RCC 7860 (cell line): ENCODE data around the gene EDEM3.
"Not testable (repeated sequence)": the region's sequence is repeated elsewhere in the genome, so short reads cannot be mapped to it uniquely, and the experiment has no call there.

Experiments
- DNase-seq: peaks from one replicate; pipeline ENCODE4 v3.0.0-alpha.2; 2015; ENCODE audit warnings: low spot score
- FAIRE-seq: peaks from 2 replicates; lab custom pipeline; 2012; peaks lifted over from hg19 to GRCh38; lab: Jason Lieb, UNC

The EDEM3 gene

DNA sequence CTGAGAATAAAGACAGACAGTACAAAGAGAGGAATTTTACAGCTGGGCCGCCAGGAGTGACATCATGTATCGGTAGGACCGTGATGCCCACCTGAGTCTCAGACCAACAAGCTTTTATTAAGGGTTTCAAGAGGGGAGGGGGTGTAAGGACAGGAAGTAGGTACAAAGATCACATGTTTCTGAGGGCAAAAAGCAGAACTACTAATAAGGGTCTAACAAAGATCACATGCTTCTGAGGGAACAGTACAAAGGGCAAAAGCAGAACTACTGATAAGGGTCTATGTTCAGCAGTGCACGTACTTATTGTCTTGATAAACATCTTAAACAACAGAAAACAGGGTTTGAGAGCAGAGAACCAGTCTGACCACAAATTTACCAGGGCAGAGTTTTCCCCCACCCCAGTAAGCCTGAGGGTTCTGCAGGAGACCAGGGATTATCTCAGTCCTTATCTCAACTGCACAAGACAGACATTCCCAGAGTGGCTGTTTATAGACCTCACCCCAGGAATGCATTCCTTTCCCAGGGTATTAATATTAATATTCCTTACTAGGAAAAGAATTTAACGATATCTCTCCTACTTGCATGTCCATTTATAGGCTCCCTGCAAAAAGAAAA, 73.9 kb downstream of the EDEM3 start:
- FAIRE-seq, DNase-seq: not testable (repeated sequence)

- not testable (repeated sequence) for DNase-seq, FAIRE-seq
Measured at GRCh38 chr1:184679472-184679871, 75.2 kb downstream of the EDEM3 start.

DNA sequence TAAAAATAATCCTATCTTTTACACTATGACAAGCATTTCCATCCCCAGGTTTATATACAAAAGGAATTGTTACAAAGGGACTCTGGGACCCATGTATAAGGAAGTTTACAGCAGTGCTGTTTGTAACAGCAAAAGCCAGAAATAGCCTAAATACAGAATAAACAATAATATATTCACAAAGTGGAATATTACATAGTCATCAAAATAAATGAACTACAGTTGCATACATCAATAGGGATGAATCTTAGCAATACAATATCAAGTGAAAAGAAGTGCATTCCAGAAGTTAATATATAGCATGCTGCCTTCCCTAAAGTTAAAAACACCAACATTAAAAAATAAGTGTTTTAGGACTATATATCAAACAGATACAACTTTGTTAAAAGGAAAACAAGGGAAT, 77.3 kb downstream of the EDEM3 start:
- FAIRE-seq (no peak), DNase-seq (no peak)

GRCh38 chr1:184673305-184673704, 81.4 kb downstream of the EDEM3 start:
- no peak for DNase-seq
- FAIRE-seq: no peak

GRCh38 chr1:184672013-184672726, 82.5 kb downstream of the EDEM3 start:
- FAIRE-seq (no peak), DNase-seq (no peak)

GRCh38 chr1:184669391-184669790, 85.3 kb downstream of the EDEM3 start:
- DNase-seq (no peak), FAIRE-seq (no peak)

- FAIRE-seq (no peak), DNase-seq (no peak)
Measured at GRCh38 chr1:184665360-184665759, 89.3 kb downstream of the EDEM3 start.

- no peak for DNase-seq
- FAIRE-seq: no peak
Measured at GRCh38 chr1:184664661-184665060, 90.0 kb downstream of the EDEM3 start.

DNA sequence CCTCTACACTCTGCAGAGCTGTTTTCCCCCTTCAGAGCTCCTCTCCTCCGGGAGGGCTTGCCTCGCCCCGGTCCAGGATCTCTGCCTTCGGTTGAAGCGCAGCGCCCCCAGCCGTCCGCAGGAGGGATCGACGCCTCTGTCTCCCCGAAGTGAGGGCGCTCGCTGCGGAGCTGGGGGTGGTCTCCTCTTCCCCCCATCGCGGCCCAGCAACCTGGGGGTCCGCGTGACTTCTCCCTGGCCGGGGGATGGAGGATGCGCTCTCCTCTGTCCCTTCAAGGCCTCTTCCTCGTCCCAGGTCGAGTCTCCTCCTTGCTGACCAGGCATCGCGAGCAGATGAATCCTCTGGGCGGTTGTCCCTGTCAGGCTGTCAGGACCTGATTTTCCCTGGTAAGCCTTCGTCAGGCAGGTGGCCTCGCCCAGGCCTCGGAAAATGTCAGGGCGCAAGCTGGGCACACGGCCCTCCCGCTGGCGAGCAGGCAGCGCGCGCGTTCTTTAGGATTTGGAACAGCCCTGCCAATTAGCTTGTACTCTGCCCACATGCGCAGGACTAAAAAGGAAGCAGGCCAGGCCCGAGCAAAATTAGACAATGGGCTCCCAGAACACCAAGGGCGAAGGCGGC, 90.5 kb downstream of the EDEM3 start:
- no peak for DNase-seq
- no peak for FAIRE-seq

DNA sequence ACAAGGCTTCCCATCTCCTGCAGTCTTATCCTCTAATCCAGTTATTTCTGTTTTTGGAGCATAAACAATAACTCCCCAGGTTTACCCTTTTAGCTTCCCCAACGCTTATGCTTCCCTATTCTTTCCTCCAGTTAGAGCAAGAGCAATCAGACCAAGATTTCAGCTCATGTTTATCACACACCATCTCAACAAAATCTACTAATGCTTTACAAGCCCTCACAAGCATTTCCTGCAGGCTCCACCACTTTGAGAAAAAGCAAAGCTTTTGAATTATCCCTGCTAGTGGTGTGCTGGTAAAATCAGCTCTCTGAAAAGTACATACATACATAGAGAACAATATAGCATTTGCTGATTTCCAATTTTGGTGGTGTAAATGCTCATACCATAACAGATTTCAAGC, 92.9 kb downstream of the EDEM3 start:
- DNase-seq (no peak), FAIRE-seq (no peak)

DNA sequence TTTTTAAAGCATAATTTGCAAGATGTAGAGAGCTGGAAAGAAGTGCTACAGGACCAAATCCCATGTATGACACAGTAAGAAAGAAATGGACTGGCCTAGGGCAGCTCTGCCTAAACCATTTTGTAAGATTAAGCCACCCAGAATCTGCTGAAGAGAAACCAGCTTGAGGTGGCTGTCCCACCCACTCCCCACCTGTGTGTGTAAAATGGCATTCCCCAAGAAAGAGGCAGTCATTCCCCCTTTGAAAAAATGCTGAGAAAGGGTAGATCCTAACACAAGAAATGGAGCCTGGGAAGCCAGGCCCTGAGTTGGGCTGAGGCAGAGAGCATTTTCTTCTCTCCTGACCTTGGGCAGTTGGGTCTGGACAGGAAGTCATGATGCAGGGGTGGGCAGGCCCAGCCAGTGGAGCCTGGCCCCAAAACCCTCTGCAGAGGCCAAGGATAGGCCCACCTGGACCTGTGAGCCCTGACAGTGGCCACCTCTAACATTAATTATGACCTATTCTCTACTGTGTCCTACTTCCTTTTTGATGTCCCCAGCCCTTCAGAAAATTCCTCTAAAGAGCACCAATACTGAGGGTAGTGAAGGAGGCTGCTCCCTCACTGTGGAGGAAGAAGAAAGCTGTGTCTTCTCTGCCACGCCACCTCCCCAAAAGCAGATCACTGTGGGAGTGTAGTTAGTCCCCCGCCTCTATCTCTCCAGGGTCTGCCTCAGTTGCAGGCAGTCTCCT, 94.0 kb downstream of the EDEM3 start:
- FAIRE-seq (no peak), DNase-seq (no peak)

DNA sequence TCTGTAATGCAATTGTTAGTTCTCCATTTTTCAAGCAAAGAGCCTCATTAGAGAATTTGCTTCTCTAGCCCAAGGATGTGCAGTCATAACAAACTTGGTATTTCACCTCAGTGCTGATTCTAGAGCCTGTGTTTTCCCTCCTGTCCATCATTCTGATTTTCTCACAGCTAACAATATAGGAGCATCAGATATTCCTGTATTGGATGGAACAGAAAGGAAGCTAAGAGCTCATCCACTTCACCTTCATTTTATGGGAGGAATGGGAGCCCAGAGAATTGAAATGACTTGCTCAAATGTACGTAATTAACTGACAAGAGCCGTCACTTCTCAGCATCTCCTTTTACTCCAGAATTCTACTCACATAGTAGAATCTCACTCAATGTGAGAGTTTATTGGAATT, 96.6 kb downstream of the EDEM3 start:
- no peak for FAIRE-seq

GRCh38 chr1:184656221-184656620, 98.4 kb downstream of the EDEM3 start:
- FAIRE-seq: no peak

More for the DNA sequence above, 96.6 kb downstream of the EDEM3 start:
- DNase-seq: no peak

DNA sequence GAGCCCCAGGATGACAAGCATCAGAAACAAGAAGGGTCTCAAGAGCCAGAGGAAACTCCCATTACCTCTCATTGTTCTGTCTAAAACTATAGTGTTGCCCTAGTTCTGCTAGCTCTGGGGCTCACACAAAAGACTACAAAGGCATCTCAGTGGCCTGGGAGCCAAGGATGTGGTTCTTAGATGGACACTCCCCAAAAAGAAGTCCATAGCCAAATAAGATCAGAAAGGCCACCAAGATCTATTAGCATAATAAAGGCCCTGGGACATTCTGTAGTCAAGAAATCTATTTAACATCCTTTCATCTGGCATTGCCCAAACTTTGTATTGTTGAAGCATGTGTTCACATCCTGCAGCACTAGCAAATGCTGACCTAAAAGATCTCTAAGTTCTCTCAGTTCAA, 99.5 kb downstream of the EDEM3 start:
- FAIRE-seq: no peak
- no peak for DNase-seq

More at GRCh38 chr1:184656221-184656620, 98.4 kb downstream of the EDEM3 start:
- DNase-seq: no peak

DNA sequence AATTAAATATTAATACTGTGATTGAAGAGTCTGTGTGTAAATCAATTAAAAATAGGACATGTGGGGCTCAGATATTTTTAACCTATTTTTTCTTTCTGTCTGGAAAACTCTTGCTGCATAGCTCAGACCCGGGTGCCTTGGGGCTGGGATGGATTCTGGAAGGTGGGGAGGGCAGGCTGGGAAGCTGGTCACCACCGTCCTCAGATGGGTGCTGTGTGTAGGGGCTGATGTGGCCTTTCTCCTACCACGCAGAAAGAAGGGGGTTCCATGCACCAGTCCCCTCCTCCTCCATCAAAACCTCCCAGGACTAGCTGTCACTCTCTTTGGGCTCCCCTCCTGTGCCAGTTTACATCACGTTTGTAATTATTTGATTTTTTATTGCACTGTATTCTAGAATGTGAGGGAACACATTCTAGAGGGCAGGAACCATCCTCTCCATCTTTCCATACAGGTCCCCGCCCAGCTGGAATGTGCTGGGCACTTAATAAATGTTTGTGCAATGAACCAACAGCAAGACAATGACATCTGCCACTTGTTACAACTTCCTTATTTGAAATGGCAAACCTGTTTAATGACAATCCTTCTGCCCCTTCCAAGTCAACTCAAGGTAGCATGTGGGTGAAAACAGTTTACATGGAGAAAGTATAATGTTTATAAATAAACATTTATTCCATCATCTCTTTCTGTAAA, 104.3 kb downstream of the EDEM3 start:
- DNase-seq (no peak), FAIRE-seq (no peak)

GRCh38 chr1:184649451-184649888, 105.2 kb downstream of the EDEM3 start:
- DNase-seq (no peak), FAIRE-seq (no peak)

DNA sequence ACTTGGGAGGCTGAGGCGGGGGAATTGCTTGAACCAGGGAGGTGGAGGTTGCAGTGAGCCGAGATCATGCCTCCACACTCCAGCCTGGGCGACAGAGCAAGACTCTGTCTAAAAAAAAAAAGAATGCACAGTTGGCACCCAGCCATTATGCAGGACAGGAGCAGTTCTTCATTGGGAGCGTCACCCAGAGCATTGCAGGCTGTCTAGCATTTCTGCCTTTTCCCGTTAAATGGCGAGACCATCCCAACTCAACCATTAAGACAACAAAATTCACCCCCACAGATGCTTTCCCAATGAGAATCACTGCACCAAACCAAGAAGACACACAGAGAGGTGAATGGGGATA, 105.8 kb downstream of the EDEM3 start:
- DNase-seq: no peak
- FAIRE-seq: no peak

DNA sequence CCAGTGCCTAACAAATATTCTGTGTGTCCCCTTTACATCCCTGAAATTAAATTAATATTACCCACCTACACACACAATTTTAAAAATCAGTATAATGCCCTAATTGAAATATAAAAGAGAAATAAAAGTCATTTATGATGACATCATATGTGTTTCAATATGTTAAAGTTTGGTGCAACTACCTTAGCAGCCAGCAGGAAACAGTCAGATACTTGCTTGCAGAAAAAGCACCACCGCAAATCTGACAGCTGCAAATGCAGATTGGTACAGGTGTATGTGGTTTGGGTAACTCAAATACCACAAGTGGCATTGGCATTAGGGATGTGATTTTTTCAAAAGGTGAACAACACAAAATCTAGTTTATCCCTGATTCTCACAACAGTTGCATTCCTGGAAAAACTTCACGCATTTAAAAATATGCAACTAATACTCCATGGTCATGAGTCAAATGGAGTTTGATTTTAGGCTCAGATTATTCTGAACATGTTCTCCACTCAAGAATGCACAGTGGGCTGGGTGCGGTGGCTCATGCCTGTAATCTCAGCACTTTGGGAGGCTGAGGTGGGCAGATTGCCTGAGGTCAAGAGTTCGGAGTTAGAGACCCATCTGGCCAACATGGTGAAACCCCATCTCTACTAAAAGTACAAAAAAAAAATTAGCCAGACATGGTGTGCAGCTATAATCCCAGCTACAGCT, 106.3 kb downstream of the EDEM3 start:
- FAIRE-seq: no peak
- no peak for DNase-seq

- DNase-seq (no peak), FAIRE-seq (no peak)
Measured at GRCh38 chr1:184647471-184647870, 107.2 kb downstream of the EDEM3 start.

- DNase-seq: no peak
- FAIRE-seq: no peak
Measured at GRCh38 chr1:184646824-184647223, 107.8 kb downstream of the EDEM3 start.
